ENCODE results near the gene RASSF3. TPM values are rescaled to one million over a fixed set of nuclear protein-coding genes. Genes with fewer than 3 reads are reported as not detected.

RASSF3 gene
- total and polyA plus RNA-seq, 12 donors: 21.7 to 75.8 (median 39.5) TPM

- WGBS, 4 donors: 12 to 18% (median 13%) methylated on average over 6 of the region's 6 CpGs
- Histone ChIP-seq H3K27me3 (no peaks in the 10 kb centered on the region), H3K9me3 (replicated peaks in 1 of 3) (no peaks in the 10 kb centered on the region), H3K4me1 (replicated peaks in 1 of 2) (peaks cover 34 to 48% of the 10 kb centered on the region in 2 donors), H3K36me3 (replicated peaks in 1 of 2) (peaks cover 0 to 8% of the 10 kb centered on the region in 2 donors), H3K4me3 (no peak overlapping the region), H3K27ac (peak overlapping the region in 4 of 5 donors; percentile 20 to 82 (median 54))
- TF ChIP-seq CTCF (IDR thresholded peaks at IDR 0.05): no peak
- TF ChIP-seq POLR2A (IDR thresholded peaks at IDR 0.05): peak in 1 of 2 donors; percentile 22
- peak; percentile 80 to 95 (median 88) for DNase-seq
- intact Hi-C loops (cut with DNase I): no loop called here
Observed at GRCh38 chr12:64682572-64683277, 72.4 kb downstream of the RASSF3 start.

DNA sequence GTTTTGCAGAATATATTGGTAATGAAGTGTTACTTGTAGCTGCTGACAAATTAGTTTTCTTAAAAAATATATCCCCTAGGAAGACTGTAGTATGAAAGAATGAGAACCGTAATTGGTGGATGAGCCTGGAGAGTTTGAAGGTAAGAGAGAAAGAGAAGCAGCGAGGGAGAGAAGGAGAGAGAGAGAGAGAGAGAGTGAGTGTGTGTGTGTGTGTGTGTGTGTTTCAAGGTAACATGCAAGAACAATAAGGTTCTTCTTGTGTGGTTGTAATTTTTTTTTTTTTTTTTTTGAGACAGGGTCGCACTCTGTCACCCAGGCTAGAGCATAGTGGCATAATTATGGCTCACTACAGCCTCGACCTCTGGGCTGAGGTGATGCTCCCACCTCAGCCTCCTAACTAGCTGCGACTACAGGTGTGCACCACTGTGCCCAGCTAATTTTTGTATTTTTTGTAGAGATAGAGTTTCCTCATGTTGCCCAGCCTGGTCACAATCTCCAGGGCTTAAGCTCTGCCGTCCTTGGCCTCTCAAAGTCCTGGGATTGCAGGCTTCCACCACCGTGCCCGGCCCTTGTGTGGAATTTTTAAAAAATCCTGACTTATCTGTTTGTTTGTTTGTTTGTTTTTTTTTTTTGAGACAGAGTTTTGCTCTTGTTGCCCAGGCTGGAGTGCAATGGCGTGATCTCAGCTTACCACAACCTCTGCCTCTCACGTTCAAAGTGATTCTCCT lies 73.7 kb downstream of the RASSF3 start:
- no peak for TF ChIP-seq POLR2A (IDR thresholded peaks at IDR 0.05)
- TF ChIP-seq CTCF (IDR thresholded peaks at IDR 0.05): no peak
- H3K4me1 ChIP-seq (replicated peaks in 1 of 2): peaks cover 37 to 55% of the 10 kb centered on the region in 2 donors
- DNase-seq: no peak
- H3K36me3 ChIP-seq (replicated peaks in 1 of 2): peaks cover 0 to 8% of the 10 kb centered on the region in 2 donors
- no peaks in the 10 kb centered on the region for H3K9me3 ChIP-seq (replicated peaks in 1 of 3)
- WGBS, 4 donors: 64 to 73% (median 68%) methylated on average over 10 of the region's 10 CpGs
- H3K27ac ChIP-seq: peak overlapping the region in 2 of 5 donors; percentile 23 to 82
- H3K4me3 ChIP-seq: no peak overlapping the region
- H3K27me3 ChIP-seq: no peaks in the 10 kb centered on the region
- intact Hi-C loops (cut with DNase I): no loop called here

- Histone ChIP-seq H3K9me3 (replicated peaks in 1 of 3) (no peaks in the 10 kb centered on the region), H3K4me3 (no peak overlapping the region), H3K27ac (no peak overlapping the region), H3K27me3 (no peaks in the 10 kb centered on the region), H3K4me1 (replicated peaks in 1 of 2) (peaks cover 28 to 45% of the 10 kb centered on the region in 2 donors), H3K36me3 (replicated peaks in 1 of 2) (peaks cover 0 to 8% of the 10 kb centered on the region in 2 donors)
- intact Hi-C loops (cut with DNase I): no loop called here
- TF ChIP-seq CTCF (IDR thresholded peaks at IDR 0.05) (no peak), POLR2A (IDR thresholded peaks at IDR 0.05) (no peak)
- 93 to 98% (median 96%) methylated on average over 6 of the region's 6 CpGs for WGBS, 4 donors
- DNase-seq: no peak
Observed at GRCh38 chr12:64685050-64685449, 74.8 kb downstream of the RASSF3 start.

DNA sequence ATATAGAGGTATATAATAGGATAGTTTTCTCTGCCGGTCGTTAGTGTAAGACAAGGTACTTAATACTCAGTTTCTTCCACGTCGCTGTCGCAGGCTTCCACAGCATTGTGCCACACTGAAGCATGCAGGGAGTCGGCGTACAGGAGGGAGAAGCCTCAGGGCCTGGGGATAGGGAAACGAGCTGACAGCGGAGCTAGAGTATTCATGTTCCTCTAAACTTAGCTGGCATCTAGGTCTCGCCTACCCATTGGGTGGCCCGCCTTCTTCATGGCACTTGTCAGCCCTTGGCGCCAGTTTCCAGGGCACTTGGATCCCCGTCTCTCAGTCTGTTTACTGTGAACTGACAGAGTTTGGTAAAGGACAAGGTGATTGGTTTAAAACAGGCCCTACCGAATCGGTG lies 75.3 kb downstream of the RASSF3 start:
- H3K36me3 ChIP-seq (replicated peaks in 1 of 2): peaks cover 0 to 8% of the 10 kb centered on the region in 2 donors
- no peak for DNase-seq
- no peaks in the 10 kb centered on the region for H3K9me3 ChIP-seq (replicated peaks in 1 of 3)
- H3K4me1 ChIP-seq (replicated peaks in 1 of 2): peaks cover 28 to 41% of the 10 kb centered on the region in 2 donors
- H3K4me3 ChIP-seq: no peak overlapping the region
- TF ChIP-seq POLR2A (IDR thresholded peaks at IDR 0.05) (no peak), CTCF (IDR thresholded peaks at IDR 0.05) (no peak)
- H3K27me3 ChIP-seq: no peaks in the 10 kb centered on the region
- intact Hi-C loops (cut with DNase I): no loop called here
- WGBS, 4 donors: 94 to 99% (median 97%) methylated on average over 15 of the region's 15 CpGs
- H3K27ac ChIP-seq: no peak overlapping the region

Data from adrenal gland (tissue), 12 donors.